HEK293 (cell line): Measurements from ENCODE around the gene TEX2.

Experiments used
- CTCF ChIA-PET: fragments of 350-600 bp; formaldehyde crosslinking; extraction: SDS; loops from one replicate; lab custom pipeline; 2021; ENCODE audit warnings: antibody characterized with exemption; lab: Yijun Ruan, JAX
- POLR2A ChIA-PET: fragments of 300-600 bp; formaldehyde crosslinking; extraction: SDS; loops from one replicate; lab custom pipeline; 2020; ENCODE audit warnings: antibody characterized with exemption, inconsistent platforms; lab: Yijun Ruan, JAX
- H3K27ac ChIP-seq: fragments of 200-500 bp; sonication (Bioruptor generic); 2 replicates; pipeline ENCODE4 v1.5.1; 2014; ENCODE audit warnings: low read depth, low read length, control low read depth, inconsistent platforms; ENCODE audit errors: extremely low read depth
- H3K36me3 ChIP-seq, 2 experiments: fragments of 200-500 bp in 1 of 2; sonication (Bioruptor generic) in 1 of 2; 1 replicate in 1 of 2; 2 replicates in 1 of 2; pipeline ENCODE4 v1.5.1; 2014 to 2017; ENCODE audit warnings: inconsistent platforms in 2 of 2, low read length in 2 of 2; ENCODE audit not compliant: control insufficient read depth in 2 of 2, insufficient read depth in 1 of 2
- H3K4me1 ChIP-seq: fragments of 200-500 bp; sonication (Bioruptor generic); 2 replicates; pipeline ENCODE4 v1.5.1; 2014; ENCODE audit warnings: mild to moderate bottlenecking, low read length, inconsistent platforms; ENCODE audit not compliant: control insufficient read depth, insufficient read depth
- H3K4me3 ChIP-seq: 2 replicates; pipeline ENCODE4 v1.5.1; 2011; ENCODE audit warnings: low read depth, mild to moderate bottlenecking, control low read depth, low read length, moderate library complexity
- H3K9me3 ChIP-seq: fragments of 200-500 bp; sonication (Bioruptor generic); 2 replicates; pipeline ENCODE4 v1.5.1; 2014; ENCODE audit warnings: low read depth, low read length, inconsistent platforms; ENCODE audit not compliant: control insufficient read depth, insufficient read depth
- GFI1B ChIP-seq: fragments of 450-650 bp; formaldehyde crosslinking; IDR thresholded peaks from 2 replicates; pipeline ENCODE4 v1.5.1; 2016; ENCODE audit warnings: missing biosample characterization, missing genetic modification characterization
- GLI4 ChIP-seq: fragments of 450-650 bp; formaldehyde crosslinking; IDR thresholded peaks from 2 replicates; pipeline ENCODE4 v1.5.1; 2016; ENCODE audit warnings: missing biosample characterization, missing genetic modification characterization
- HIC1 ChIP-seq: fragments of 450-650 bp; formaldehyde crosslinking; IDR thresholded peaks from 2 replicates; pipeline ENCODE4 v1.5.1; 2016; ENCODE audit warnings: missing biosample characterization, missing genetic modification characterization
- KLF7 ChIP-seq: fragments of 450-650 bp; formaldehyde crosslinking; IDR thresholded peaks from 2 replicates; pipeline ENCODE4 v1.5.1; 2016; ENCODE audit warnings: missing biosample characterization, missing genetic modification characterization, borderline replicate concordance
- SALL2 ChIP-seq: fragments of 450-650 bp; formaldehyde crosslinking; IDR thresholded peaks from 2 replicates; pipeline ENCODE4 v1.5.0; 2017; ENCODE audit warnings: missing biosample characterization, mild to moderate bottlenecking, missing genetic modification characterization, borderline replicate concordance
- SP7 ChIP-seq: fragments of 450-650 bp; formaldehyde crosslinking; IDR thresholded peaks from 2 replicates; pipeline ENCODE4 v1.5.1; 2016; ENCODE audit warnings: missing biosample characterization, missing genetic modification characterization
- TRIM28 ChIP-seq: IDR thresholded peaks from 2 replicates; pipeline ENCODE4 v1.6.1; 2011; ENCODE audit warnings: low read length, control low read depth, borderline replicate concordance
- ZIC2 ChIP-seq: fragments of 450-650 bp; formaldehyde crosslinking; IDR thresholded peaks from 2 replicates; pipeline ENCODE4 v1.5.1; 2016; ENCODE audit warnings: missing biosample characterization, missing genetic modification characterization
- ZNF146 ChIP-seq: fragments of 450-650 bp; formaldehyde crosslinking; IDR thresholded peaks from 2 replicates; pipeline ENCODE4 v1.5.1; 2016; ENCODE audit warnings: missing biosample characterization, missing genetic modification characterization
- ZNF16 ChIP-seq: fragments of 450-650 bp; formaldehyde crosslinking; IDR thresholded peaks from 2 replicates; pipeline ENCODE4 v1.5.1; 2016; ENCODE audit warnings: low read depth, missing biosample characterization, missing genetic modification characterization
- ZNF184 ChIP-seq: fragments of 450-650 bp; IDR thresholded peaks from 2 replicates; pipeline ENCODE4 v1.5.1; 2018; ENCODE audit warnings: missing biosample characterization, mild to moderate bottlenecking, missing genetic modification characterization
- ZNF214 ChIP-seq: fragments of 450-650 bp; formaldehyde crosslinking; IDR thresholded peaks from 2 replicates; pipeline ENCODE4 v1.5.1; 2017; ENCODE audit warnings: missing biosample characterization, mild to moderate bottlenecking, missing genetic modification characterization, borderline replicate concordance
- ZNF341 ChIP-seq: fragments of 450-650 bp; formaldehyde crosslinking; IDR thresholded peaks from 2 replicates; pipeline ENCODE4; 2016; ENCODE audit warnings: low read depth, missing biosample characterization, missing genetic modification characterization
- ZNF501 ChIP-seq: fragments of 450-650 bp; formaldehyde crosslinking; IDR thresholded peaks from 2 replicates; pipeline ENCODE4 v1.5.1; 2016; ENCODE audit warnings: missing biosample characterization, missing genetic modification characterization
- ZNF529 ChIP-seq: fragments of 450-650 bp; formaldehyde crosslinking; IDR thresholded peaks from 2 replicates; pipeline ENCODE4 v1.5.1; 2017; ENCODE audit warnings: missing genetic modification characterization, missing biosample characterization; ENCODE audit not compliant: insufficient replicate concordance
- ZNF530 ChIP-seq: fragments of 450-650 bp; formaldehyde crosslinking; IDR thresholded peaks from 2 replicates; pipeline ENCODE4 v1.5.1; 2016; ENCODE audit warnings: low read depth, missing biosample characterization, missing genetic modification characterization
- ZNF544 ChIP-seq: fragments of 450-650 bp; formaldehyde crosslinking; IDR thresholded peaks from 2 replicates; pipeline ENCODE4 v1.5.0; 2017; ENCODE audit warnings: missing biosample characterization, missing genetic modification characterization
- ZNF664 ChIP-seq: fragments of 450-650 bp; formaldehyde crosslinking; IDR thresholded peaks from 2 replicates; pipeline ENCODE4 v1.5.1; 2016; ENCODE audit warnings: missing biosample characterization, missing genetic modification characterization
- ZNF670 ChIP-seq: fragments of 450-650 bp; formaldehyde crosslinking; IDR thresholded peaks from 2 replicates; pipeline ENCODE4 v1.5.1; 2016; ENCODE audit warnings: missing biosample characterization, missing genetic modification characterization, low read depth
- TF ChIP-seq, protein P1 (sequence below): fragments of 450-650 bp; formaldehyde crosslinking; IDR thresholded peaks from 2 replicates; pipeline ENCODE4 v1.5.1; 2017; ENCODE audit warnings: missing biosample characterization, missing genetic modification characterization
- TF ChIP-seq, protein P2 (sequence below): fragments of 450-650 bp; formaldehyde crosslinking; IDR thresholded peaks from 2 replicates; pipeline ENCODE4 v1.5.1; 2016; ENCODE audit warnings: missing biosample characterization, missing genetic modification characterization
- TF ChIP-seq, protein P3 (sequence below): fragments of 450-650 bp; formaldehyde crosslinking; IDR thresholded peaks from 2 replicates; pipeline ENCODE4 v1.5.1; 2016; ENCODE audit warnings: missing biosample characterization, missing genetic modification characterization

The TEX2 gene

DNA sequence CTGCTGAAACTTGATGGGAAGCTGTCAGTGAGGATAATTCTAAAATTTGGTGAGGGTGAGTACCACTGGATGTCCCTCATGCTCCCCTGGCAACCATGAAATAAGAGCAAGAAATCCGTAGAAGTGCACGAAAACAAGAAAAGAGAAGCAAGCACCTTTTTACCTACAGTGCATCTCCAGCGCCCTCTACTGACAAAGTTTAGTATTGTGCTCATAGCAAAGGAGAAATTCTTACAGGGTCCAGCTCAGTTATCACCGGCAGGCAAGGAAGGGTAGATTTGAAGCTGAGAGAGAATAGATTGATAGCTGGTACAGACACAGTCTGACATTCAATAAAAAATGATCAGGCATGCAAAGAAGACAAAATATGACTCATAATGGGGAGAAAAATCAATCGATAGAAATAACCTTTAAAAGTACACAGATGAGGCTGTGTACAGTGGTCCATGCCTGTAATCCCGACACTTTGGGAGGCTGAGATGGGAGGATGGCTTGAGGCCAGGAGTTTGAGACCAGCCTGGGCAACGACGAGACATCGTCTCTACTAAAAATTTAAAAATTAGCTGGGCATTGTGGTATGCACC lies 28.3 kb upstream of the TEX2 start (continued):
- no peak for TF ChIP-seq KLF7 (tag by site-specific recombination)
- TF ChIP-seq, protein P1, sequence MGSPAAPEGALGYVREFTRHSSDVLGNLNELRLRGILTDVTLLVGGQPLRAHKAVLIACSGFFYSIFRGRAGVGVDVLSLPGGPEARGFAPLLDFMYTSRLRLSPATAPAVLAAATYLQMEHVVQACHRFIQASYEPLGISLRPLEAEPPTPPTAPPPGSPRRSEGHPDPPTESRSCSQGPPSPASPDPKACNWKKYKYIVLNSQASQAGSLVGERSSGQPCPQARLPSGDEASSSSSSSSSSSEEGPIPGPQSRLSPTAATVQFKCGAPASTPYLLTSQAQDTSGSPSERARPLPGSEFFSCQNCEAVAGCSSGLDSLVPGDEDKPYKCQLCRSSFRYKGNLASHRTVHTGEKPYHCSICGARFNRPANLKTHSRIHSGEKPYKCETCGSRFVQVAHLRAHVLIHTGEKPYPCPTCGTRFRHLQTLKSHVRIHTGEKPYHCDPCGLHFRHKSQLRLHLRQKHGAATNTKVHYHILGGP (tag by site-specific recombination): no peak

DNA sequence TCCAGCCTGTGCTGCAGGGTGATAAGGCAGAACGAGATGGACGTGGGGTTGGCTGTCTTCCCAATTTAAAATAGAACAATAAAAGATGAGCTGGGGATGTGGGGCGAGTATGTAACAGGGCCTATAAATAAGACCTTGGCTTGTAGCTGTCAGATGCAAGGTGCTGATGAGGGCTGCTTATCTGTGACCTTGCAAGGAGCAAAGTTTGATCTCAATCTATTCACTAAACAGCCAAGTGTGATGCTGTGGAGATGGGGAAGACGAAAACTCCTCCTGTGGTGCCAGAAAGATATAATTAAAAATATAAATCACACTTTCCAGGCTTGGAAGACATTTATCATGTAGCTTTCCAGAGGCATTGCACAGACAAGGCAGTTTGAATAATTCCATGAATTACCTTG lies 26.7 kb upstream of the TEX2 start:
- Histone ChIP-seq H3K27ac (no peak overlapping the region), H3K4me3 (no peak overlapping the region), H3K9me3 (no peaks in the 10 kb centered on the region), H3K4me1 (no peaks in the 10 kb centered on the region), H3K36me3 (no peaks in the 10 kb centered on the region)
- TF ChIP-seq GFI1B (tag by site-specific recombination): no peak
- no peak for TF ChIP-seq ZNF529 (tag by site-specific recombination)
- TF ChIP-seq GLI4 (tag by site-specific recombination): no peak
- TF ChIP-seq HIC1 (tag by site-specific recombination): no peak
- TF ChIP-seq, protein P2, sequence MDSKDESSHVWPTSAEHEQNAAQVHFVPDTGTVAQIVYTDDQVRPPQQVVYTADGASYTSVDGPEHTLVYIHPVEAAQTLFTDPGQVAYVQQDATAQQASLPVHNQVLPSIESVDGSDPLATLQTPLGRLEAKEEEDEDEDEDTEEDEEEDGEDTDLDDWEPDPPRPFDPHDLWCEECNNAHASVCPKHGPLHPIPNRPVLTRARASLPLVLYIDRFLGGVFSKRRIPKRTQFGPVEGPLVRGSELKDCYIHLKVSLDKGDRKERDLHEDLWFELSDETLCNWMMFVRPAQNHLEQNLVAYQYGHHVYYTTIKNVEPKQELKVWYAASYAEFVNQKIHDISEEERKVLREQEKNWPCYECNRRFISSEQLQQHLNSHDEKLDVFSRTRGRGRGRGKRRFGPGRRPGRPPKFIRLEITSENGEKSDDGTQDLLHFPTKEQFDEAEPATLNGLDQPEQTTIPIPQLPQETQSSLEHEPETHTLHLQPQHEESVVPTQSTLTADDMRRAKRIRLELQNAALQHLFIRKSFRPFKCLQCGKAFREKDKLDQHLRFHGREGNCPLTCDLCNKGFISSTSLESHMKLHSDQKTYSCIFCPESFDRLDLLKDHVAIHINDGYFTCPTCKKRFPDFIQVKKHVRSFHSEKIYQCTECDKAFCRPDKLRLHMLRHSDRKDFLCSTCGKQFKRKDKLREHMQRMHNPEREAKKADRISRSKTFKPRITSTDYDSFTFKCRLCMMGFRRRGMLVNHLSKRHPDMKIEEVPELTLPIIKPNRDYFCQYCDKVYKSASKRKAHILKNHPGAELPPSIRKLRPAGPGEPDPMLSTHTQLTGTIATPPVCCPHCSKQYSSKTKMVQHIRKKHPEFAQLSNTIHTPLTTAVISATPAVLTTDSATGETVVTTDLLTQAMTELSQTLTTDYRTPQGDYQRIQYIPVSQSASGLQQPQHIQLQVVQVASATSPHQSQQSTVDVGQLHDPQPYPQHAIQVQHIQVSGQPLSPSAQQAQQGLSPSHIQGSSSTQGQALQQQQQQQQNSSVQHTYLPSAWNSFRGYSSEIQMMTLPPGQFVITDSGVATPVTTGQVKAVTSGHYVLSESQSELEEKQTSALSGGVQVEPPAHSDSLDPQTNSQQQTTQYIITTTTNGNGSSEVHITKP: no peak
- TF ChIP-seq SP7 (tag by site-specific recombination): peak; percentile 54
- no peak for TF ChIP-seq ZNF530 (tag by site-specific recombination)
- TF ChIP-seq, protein P3, sequence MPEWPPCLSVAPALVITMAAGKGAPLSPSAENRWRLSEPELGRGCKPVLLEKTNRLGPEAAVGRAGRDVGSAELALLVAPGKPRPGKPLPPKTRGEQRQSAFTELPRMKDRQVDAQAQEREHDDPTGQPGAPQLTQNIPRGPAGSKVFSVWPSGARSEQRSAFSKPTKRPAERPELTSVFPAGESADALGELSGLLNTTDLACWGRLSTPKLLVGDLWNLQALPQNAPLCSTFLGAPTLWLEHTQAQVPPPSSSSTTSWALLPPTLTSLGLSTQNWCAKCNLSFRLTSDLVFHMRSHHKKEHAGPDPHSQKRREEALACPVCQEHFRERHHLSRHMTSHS: no peak
- CTCF ChIA-PET: interaction anchor here (0.9 to 3.5 kb wide), 7 partner anchors 8 to 262 kb away, joined by 3 to 17 read pairs (median 5); no protein-coding TSS in a partner anchor
- POLR2A ChIA-PET: no interaction called here

DNA sequence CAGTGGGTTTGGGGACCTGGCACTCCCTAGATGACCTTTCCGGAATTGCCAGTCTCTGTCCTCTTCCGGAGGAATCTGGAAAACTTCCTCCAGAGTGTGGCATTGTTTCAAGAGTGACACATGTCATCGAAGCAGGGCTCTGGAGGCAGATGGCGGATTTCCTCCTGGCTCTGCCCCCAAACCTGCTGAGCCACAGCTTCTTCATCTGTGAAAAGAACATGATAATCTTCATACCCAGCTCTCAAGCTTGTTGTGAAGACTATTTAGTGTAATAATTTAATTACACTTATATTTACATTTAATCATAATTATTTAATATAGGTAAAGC lies 19.7 kb upstream of the TEX2 start:
- CTCF ChIA-PET: interaction anchor here (0.5 to 4.2 kb wide), 19 partner anchors 8 to 393 kb away, joined by 3 to 65 read pairs (median 6); partner anchors contain the start of gene GH1
- H3K27ac ChIP-seq: no peak overlapping the region
- no peaks in the 10 kb centered on the region for H3K36me3 ChIP-seq
- POLR2A ChIA-PET: interaction anchor here (2.5 kb wide), 1 partner anchor 137 kb away, joined by 9 read pairs; no protein-coding TSS in a partner anchor
- TF ChIP-seq ZNF544 (tag by site-specific recombination) (no peak), ZNF501 (tag by site-specific recombination) (no peak), SALL2 (no peak), ZNF146 (tag by site-specific recombination) (no peak), ZNF16 (tag by site-specific recombination) (no peak), ZIC2 (tag by site-specific recombination) (no peak), ZNF664 (tag by site-specific recombination) (no peak), ZNF184 (tag by site-specific recombination) (no peak), TRIM28 (no peak), ZNF341 (tag by site-specific recombination) (no peak), ZNF214 (tag by site-specific recombination) (no peak), ZNF670 (tag by site-specific recombination) (no peak)
- TF ChIP-seq, protein P2: no peak
- no peaks in the 10 kb centered on the region for H3K4me1 ChIP-seq
- no peaks in the 10 kb centered on the region for H3K9me3 ChIP-seq
- H3K4me3 ChIP-seq: no peak overlapping the region
